GM12878 (cell line): ENCODE measurements around the gene GATA2. TPM values are rescaled to one million over a fixed set of nuclear protein-coding genes. Genes with fewer than 3 reads are reported as not detected.

Experiments used
- ATAC-seq: fragments of 200-7000 bp; cut with Tn5 transposase; 3 replicates; pipeline ENCODE4 v1.9.1; 2020; ENCODE audit warnings: mild to moderate bottlenecking, moderate library complexity
- BruUV-seq: library from RNA; stranded (reverse); fragments of 400-500 nt; replicated peaks from 2 replicates; lab custom pipeline; 2021; lab: Mats Ljungman, UMichigan
- CTCF ChIA-PET: fragments of 300-600 bp; sonication (Branson Sonifier 250); formaldehyde crosslinking; extraction: SDS; loops from one replicate; lab custom pipeline; 2021; ENCODE audit warnings: inconsistent platforms; lab: Yijun Ruan, JAX
- POLR2A ChIA-PET: fragments of 350-600 bp; formaldehyde crosslinking; extraction: SDS; loops from one replicate; lab custom pipeline; 2021; ENCODE audit warnings: inconsistent platforms; lab: Charles Lee
- RAD21 ChIA-PET: fragments of 300-600 bp; sonication (Branson Sonifier 250); formaldehyde crosslinking; loops from one replicate; lab custom pipeline; 2023; ENCODE audit warnings: antibody characterized with exemption; ENCODE audit not compliant: unreplicated experiment; lab: Charles Lee
- SMC1A ChIA-PET: fragments of 300-600 bp; sonication (Branson Sonifier 250); formaldehyde crosslinking; loops from one replicate; lab custom pipeline; 2023; ENCODE audit not compliant: unreplicated experiment, uncharacterized antibody; lab: Charles Lee
- DNase-seq: peaks from one replicate; pipeline ENCODE4 v3.0.0-alpha.2; 2011; ENCODE audit warnings: low read depth, low spot score
- FAIRE-seq: peaks from 3 replicates; lab custom pipeline; 2011; peaks lifted over from hg19 to GRCh38; lab: Jason Lieb, UNC
- H2AFZ ChIP-seq: 2 replicates; pipeline ENCODE4 v1.6.0; 2011; ENCODE audit warnings: low read depth, low read length, control low read depth; ENCODE audit not compliant: control insufficient read depth
- H3K27ac ChIP-seq: 2 replicates; pipeline ENCODE4 v1.5.1; 2011; ENCODE audit warnings: control low read depth; ENCODE audit not compliant: control insufficient read depth, insufficient read depth
- H3K27me3 ChIP-seq, 2 experiments: replicated peaks in 1 of 2; 2 replicates each; pipeline versions ENCODE4 v1.6.0 to v1.6.1; 2011; ENCODE audit warnings: low read length in 1 of 2; ENCODE audit not compliant: control insufficient read depth in 2 of 2, insufficient read depth in 2 of 2
- H3K36me3 ChIP-seq, 2 experiments: 2 replicates each; pipeline ENCODE4 v1.5.1; 2011; ENCODE audit warnings: low read length in 1 of 2; ENCODE audit not compliant: control insufficient read depth in 2 of 2, insufficient read depth in 2 of 2
- H3K4me1 ChIP-seq: 2 replicates; pipeline ENCODE4 v1.6.1; 2011; ENCODE audit warnings: mild to moderate bottlenecking, low read length, moderate library complexity, mixed read lengths; ENCODE audit not compliant: control insufficient read depth, insufficient read depth
- H3K4me2 ChIP-seq: 2 replicates; pipeline ENCODE4 v1.6.0; 2011; ENCODE audit warnings: control low read depth; ENCODE audit not compliant: control insufficient read depth, insufficient read depth
- H3K4me3 ChIP-seq: fragments of 200-600 bp; sonication (generic); 2 replicates; pipeline ENCODE4 v1.5.1; 2016
- H3K79me2 ChIP-seq: 2 replicates; pipeline ENCODE4 v1.6.0; 2011; ENCODE audit warnings: low read length; ENCODE audit not compliant: control insufficient read depth, insufficient read depth
- H3K9ac ChIP-seq: 2 replicates; pipeline ENCODE4 v1.8.0; 2011; ENCODE audit warnings: low read length, control low read depth, mixed read lengths; ENCODE audit not compliant: control insufficient read depth, insufficient read depth
- H3K9me3 ChIP-seq: replicated peaks from 3 replicates; pipeline ENCODE4 v1.5.1; 2011; ENCODE audit warnings: mild to moderate bottlenecking, low read length; ENCODE audit not compliant: control insufficient read depth, insufficient read depth
- H4K20me1 ChIP-seq: 2 replicates; pipeline ENCODE4 v1.6.0; 2011; ENCODE audit not compliant: control insufficient read depth, insufficient read depth
- CBX3 ChIP-seq: fragments of 200-600 bp; sonication (generic); IDR thresholded peaks from 2 replicates; pipeline ENCODE4 v1.6.1; 2016; ENCODE audit warnings: low read depth, borderline replicate concordance
- CREB1 ChIP-seq: IDR thresholded peaks from 2 replicates; pipeline ENCODE4 v1.6.1; 2012; ENCODE audit warnings: low read depth, mild to moderate bottlenecking, inconsistent platforms
- FOS ChIP-seq: IDR thresholded peaks from 3 replicates; pipeline ENCODE4 v1.6.1; 2011; ENCODE audit warnings: borderline replicate concordance; ENCODE audit not compliant: insufficient read length; ENCODE audit errors: extremely low read depth
- IRF4 ChIP-seq: IDR thresholded peaks from 2 replicates; pipeline ENCODE4 v1.6.1; 2011; ENCODE audit warnings: low read depth, low read length
- MEF2B ChIP-seq: fragments of 450-650 bp; IDR thresholded peaks from 2 replicates; pipeline ENCODE4 v1.6.1; 2018; ENCODE audit warnings: mild to moderate bottlenecking, moderate library complexity; ENCODE audit not compliant: partially characterized antibody, poor library complexity, severe bottlenecking
- NFYA ChIP-seq: IDR thresholded peaks from 2 replicates; pipeline ENCODE4 v1.6.1; 2011; ENCODE audit warnings: low read depth, mild to moderate bottlenecking, low read length, improper control_type of control experiment, borderline replicate concordance
- NR2F1 ChIP-seq: fragments of 450-650 bp; conservative IDR thresholded peaks from 2 replicates; pipeline ENCODE4 v1.6.1; 2017; ENCODE audit warnings: mild to moderate bottlenecking
- RELA ChIP-seq: fragments of 450-650 bp; IDR thresholded peaks from 2 replicates; pipeline ENCODE4 v1.8.0; 2014; ENCODE audit warnings: borderline replicate concordance; ENCODE audit not compliant: partially characterized antibody
- TARDBP ChIP-seq: IDR thresholded peaks from 2 replicates; pipeline ENCODE4 v1.6.1; 2016; ENCODE audit warnings: borderline replicate concordance
- TBL1XR1 ChIP-seq: IDR thresholded peaks from 2 replicates; pipeline ENCODE4 v1.6.1; 2012; ENCODE audit warnings: low read depth, low read length, improper control_type of control experiment
- WGBS: methylation state at CpG from one replicate; pipeline ENCODE4 v1.1.6; 2016; ENCODE audit warnings: low lambda C conversion rate; ENCODE audit not compliant: insufficient replicate concordance, insufficient coverage; ENCODE audit errors: missing lambda C conversion rate; 5-methylcytosine and 5-hydroxymethylcytosine counted together
- in situ Hi-C: fragments of 300-500 bp; cut with MboI; formaldehyde crosslinking; loops from 9 replicates; pipeline ENCODE4 v1.14.3; 2018; ENCODE audit warnings: mixed read lengths
- intact Hi-C: fragments of 100-400 bp; cut with micrococcal nuclease; formaldehyde crosslinking; loops from one replicate; pipeline ENCODE4 v1.14.2; 2022; ENCODE audit not compliant: unreplicated experiment
- polyA plus RNA-seq, 11 experiments: library from polyadenylated mRNA; depleted of rRNA in 4 of 11; unstranded in 6 of 11; stranded (reverse) in 5 of 11; fragments of >200 nt; fragmentation: Nextera tagmentation in 4 of 11; fragmentation: Illumina TruSeq in 1 of 11; extraction: Ambion mirVana in 4 of 11; extraction: Trizol in 1 of 11; gene quantifications; 1 replicate in 1 of 11; 2 replicates in 10 of 11; pipeline versions ENCODE4 v1.2.1 to v1.2.3, GENCODE V29; 2011 to 2016; ENCODE audit warnings: inconsistent platforms in 2 of 11, missing spikeins in 2 of 11, low read depth in 1 of 11
- total RNA-seq, 4 experiments: library from RNA; depleted of rRNA in 3 of 4; stranded (reverse); fragments of >200 nt in 3 of 4; fragmentation: Illumina TruSeq in 1 of 4; extraction: Trizol in 1 of 4; gene quantifications; 2 replicates each; pipeline versions ENCODE4 v1.2.1 to v1.2.3, GENCODE V29; 2013 to 2021
- TF ChIP-seq, protein P1 (sequence below): fragments of 450-650 bp; IDR thresholded peaks from 2 replicates; pipeline ENCODE4 v1.6.1; 2016; ENCODE audit warnings: mild to moderate bottlenecking, moderate library complexity, borderline replicate concordance
- TF ChIP-seq, protein P2 (sequence below): IDR thresholded peaks from 2 replicates; pipeline ENCODE4 v1.6.1; 2012; ENCODE audit warnings: mild to moderate bottlenecking, low read depth, low read length
- TF ChIP-seq, protein P3 (sequence below): fragments of 450-650 bp; formaldehyde crosslinking; IDR thresholded peaks from 2 replicates; pipeline ENCODE4 v1.5.0; 2022; ENCODE audit warnings: mild to moderate bottlenecking, missing genetic modification characterization

The GATA2 gene
- total and polyA plus RNA-seq, 10 of the 15 experiments (the other 5 are each of a cell fraction or from before 2014, with no cell fraction given): 0.56 TPM; not detected in 9

DNA sequence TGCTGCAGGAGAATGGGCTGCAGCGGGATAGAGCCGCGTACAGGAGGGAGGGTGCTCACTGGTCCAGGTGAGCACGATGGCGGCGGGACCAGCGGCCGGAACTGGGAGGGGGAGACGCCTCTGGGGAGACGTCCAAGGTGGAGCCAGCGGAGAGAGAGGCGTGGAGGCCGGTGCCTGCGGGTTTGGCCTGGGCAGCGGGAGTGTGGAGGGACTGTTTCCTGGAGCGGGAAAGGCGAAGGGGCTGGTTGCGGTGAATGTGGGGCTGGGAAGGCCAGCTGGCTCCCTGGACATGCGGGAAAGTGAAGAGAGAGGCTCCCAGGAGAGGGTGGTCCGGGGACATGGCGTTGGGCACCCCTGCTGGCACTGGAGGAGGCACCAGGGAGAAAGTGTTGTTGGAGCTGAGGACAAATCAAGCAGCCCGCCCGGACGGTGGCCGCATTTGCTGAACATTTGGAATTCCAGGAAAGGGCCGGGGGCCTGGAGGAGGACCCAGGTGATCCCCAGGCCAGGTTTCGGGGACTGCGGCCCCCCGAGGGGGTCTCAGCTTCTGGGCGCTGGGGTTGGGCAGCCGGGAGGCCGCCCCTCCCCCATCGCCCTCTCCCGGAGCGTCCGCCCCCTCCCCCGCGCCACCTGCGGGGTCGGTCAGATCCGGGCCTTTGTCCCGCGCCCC lies 60.6 kb downstream of the GATA2 start:
- Histone ChIP-seq H3K36me3 (no peaks in the 10 kb centered on the region), H3K4me3 (no peak overlapping the region), H3K4me2 (no peak overlapping the region), H3K79me2 (no peaks in the 10 kb centered on the region), H4K20me1 (no peaks in the 10 kb centered on the region), H3K9ac (no peak overlapping the region), H2AFZ (no peak overlapping the region), H3K27ac (no peak overlapping the region), H3K9me3 (no peaks in the 10 kb centered on the region), H3K27me3 (peaks cover 2 to 17% of the 10 kb centered on the region in 2 experiments), H3K4me1 (no peaks in the 10 kb centered on the region)
- intact Hi-C loops (no loop called here), in situ Hi-C loops (no loop called here)
- POLR2A ChIA-PET: no interaction called here
- RAD21 ChIA-PET: no interaction called here
- no peak for DNase-seq
- SMC1A ChIA-PET: no interaction called here
- ATAC-seq: no peak
- CTCF ChIA-PET: no interaction called here
- BruUV-seq: no TSS peak
- WGBS: 13% methylated on average over 34 of the region's 43 CpGs
- no peak for FAIRE-seq
- no peak for TF ChIP-seq CREB1
- no peak for TF ChIP-seq MEF2B
- TF ChIP-seq TARDBP: no peak
- no peak for TF ChIP-seq NR2F1
- TF ChIP-seq, protein P1, sequence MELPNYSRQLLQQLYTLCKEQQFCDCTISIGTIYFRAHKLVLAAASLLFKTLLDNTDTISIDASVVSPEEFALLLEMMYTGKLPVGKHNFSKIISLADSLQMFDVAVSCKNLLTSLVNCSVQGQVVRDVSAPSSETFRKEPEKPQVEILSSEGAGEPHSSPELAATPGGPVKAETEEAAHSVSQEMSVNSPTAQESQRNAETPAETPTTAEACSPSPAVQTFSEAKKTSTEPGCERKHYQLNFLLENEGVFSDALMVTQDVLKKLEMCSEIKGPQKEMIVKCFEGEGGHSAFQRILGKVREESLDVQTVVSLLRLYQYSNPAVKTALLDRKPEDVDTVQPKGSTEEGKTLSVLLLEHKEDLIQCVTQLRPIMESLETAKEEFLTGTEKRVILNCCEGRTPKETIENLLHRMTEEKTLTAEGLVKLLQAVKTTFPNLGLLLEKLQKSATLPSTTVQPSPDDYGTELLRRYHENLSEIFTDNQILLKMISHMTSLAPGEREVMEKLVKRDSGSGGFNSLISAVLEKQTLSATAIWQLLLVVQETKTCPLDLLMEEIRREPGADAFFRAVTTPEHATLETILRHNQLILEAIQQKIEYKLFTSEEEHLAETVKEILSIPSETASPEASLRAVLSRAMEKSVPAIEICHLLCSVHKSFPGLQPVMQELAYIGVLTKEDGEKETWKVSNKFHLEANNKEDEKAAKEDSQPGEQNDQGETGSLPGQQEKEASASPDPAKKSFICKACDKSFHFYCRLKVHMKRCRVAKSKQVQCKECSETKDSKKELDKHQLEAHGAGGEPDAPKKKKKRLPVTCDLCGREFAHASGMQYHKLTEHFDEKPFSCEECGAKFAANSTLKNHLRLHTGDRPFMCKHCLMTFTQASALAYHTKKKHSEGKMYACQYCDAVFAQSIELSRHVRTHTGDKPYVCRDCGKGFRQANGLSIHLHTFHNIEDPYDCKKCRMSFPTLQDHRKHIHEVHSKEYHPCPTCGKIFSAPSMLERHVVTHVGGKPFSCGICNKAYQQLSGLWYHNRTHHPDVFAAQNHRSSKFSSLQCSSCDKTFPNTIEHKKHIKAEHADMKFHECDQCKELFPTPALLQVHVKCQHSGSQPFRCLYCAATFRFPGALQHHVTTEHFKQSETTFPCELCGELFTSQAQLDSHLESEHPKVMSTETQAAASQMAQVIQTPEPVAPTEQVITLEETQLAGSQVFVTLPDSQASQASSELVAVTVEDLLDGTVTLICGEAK: no peak
- no peak for TF ChIP-seq TBL1XR1
- TF ChIP-seq NFYA: no peak
- TF ChIP-seq, protein P2, sequence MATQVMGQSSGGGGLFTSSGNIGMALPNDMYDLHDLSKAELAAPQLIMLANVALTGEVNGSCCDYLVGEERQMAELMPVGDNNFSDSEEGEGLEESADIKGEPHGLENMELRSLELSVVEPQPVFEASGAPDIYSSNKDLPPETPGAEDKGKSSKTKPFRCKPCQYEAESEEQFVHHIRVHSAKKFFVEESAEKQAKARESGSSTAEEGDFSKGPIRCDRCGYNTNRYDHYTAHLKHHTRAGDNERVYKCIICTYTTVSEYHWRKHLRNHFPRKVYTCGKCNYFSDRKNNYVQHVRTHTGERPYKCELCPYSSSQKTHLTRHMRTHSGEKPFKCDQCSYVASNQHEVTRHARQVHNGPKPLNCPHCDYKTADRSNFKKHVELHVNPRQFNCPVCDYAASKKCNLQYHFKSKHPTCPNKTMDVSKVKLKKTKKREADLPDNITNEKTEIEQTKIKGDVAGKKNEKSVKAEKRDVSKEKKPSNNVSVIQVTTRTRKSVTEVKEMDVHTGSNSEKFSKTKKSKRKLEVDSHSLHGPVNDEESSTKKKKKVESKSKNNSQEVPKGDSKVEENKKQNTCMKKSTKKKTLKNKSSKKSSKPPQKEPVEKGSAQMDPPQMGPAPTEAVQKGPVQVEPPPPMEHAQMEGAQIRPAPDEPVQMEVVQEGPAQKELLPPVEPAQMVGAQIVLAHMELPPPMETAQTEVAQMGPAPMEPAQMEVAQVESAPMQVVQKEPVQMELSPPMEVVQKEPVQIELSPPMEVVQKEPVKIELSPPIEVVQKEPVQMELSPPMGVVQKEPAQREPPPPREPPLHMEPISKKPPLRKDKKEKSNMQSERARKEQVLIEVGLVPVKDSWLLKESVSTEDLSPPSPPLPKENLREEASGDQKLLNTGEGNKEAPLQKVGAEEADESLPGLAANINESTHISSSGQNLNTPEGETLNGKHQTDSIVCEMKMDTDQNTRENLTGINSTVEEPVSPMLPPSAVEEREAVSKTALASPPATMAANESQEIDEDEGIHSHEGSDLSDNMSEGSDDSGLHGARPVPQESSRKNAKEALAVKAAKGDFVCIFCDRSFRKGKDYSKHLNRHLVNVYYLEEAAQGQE: no peak
- TF ChIP-seq RELA: no peak
- no peak for TF ChIP-seq CBX3
- TF ChIP-seq, protein P3, sequence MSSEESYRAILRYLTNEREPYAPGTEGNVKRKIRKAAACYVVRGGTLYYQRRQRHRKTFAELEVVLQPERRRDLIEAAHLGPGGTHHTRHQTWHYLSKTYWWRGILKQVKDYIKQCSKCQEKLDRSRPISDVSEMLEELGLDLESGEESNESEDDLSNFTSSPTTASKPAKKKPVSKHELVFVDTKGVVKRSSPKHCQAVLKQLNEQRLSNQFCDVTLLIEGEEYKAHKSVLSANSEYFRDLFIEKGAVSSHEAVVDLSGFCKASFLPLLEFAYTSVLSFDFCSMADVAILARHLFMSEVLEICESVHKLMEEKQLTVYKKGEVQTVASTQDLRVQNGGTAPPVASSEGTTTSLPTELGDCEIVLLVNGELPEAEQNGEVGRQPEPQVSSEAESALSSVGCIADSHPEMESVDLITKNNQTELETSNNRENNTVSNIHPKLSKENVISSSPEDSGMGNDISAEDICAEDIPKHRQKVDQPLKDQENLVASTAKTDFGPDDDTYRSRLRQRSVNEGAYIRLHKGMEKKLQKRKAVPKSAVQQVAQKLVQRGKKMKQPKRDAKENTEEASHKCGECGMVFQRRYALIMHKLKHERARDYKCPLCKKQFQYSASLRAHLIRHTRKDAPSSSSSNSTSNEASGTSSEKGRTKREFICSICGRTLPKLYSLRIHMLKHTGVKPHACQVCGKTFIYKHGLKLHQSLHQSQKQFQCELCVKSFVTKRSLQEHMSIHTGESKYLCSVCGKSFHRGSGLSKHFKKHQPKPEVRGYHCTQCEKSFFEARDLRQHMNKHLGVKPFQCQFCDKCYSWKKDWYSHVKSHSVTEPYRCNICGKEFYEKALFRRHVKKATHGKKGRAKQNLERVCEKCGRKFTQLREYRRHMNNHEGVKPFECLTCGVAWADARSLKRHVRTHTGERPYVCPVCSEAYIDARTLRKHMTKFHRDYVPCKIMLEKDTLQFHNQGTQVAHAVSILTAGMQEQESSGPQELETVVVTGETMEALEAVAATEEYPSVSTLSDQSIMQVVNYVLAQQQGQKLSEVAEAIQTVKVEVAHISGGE (CRISPR knock-in tag): no peak
- no peak for TF ChIP-seq FOS
- no peak for TF ChIP-seq IRF4
